Fibroblast of upper back skin (primary cell): ENCODE results near the gene TMEM9B.
"Not testable (repeated sequence)": the region's sequence is repeated elsewhere in the genome, so short reads cannot be mapped to it uniquely, and the experiment has no call there.

Experiments used
- DNase-seq: peaks from one replicate; pipeline ENCODE4 v3.0.0-alpha.2; 2013

The TMEM9B gene

DNA sequence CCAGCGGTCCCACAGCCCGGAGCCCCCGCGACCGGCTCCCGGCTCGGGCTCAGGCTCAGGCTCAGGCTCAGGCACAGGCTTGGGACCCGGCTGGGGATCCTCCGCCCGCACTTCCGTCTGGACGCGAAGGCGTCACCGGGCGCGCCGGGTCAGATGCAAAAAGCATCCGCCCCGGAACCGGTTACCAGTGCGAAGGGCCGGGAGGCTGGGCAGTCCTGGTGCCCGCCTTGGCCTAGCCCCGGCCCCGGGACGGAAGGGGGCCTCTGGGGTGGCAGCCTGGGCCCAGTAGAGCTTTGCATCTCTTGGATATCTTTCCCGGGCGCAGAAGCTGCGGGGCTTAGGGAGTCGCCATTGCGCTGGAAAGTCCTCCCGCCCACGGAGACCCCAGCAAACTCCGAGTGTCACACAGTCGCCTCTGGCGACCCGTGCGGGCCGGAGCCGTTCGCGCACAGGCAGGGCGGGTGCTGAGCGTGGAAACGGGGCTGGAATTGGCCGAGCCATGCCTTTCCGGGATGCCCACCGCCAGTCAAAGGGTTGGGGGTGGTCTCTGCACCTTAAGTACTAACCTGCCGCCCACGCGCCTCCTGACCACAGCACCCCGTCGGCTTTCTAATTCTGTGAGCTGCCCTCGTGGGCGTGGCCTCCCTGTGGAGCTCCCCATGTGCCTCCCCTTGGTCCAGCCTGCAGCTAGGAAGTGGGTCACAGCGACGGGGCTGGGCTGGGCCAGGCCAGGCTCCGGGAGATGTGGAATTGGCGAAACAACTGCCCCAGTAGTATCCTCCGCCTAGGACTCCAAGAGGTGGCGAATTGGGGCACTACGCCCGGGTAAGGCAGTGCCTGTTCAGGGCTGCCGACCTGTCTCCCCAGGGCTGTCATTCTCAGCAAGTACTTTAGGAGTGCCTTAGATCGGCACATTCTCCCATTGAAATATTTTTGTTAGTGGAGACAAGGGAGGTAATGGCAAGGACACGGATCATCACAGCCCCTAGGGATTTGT is at the start of gene TMEM9B:
Gene TMEM9B, minus strand, starts transcription at position 119 of the 997 bp plus-strand sequence. CDS start 129 bp downstream, outside the sequence.
- peak; percentile 78 for DNase-seq

GRCh38 chr11:9013373-9013772 is 49.1 kb upstream of the TMEM9B start:
- DNase-seq = no peak

DNA sequence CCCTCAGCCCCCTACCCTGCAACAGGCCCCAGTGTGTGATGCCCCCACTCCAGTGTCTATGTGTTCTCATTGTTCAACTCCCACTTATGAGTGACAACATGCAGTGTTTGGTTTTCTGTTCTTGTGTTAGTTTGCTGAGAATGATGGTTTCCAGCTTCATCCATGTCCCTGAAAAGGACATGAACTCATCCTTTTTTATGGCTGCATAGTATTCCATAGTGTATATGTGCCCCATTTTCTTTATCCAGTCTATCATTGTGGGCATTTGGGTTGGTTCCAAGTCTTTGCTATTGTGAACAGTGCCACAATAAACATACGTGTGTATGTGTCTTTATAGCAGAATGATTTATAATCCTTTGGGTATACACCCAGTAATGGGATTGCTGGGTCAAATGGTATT is 45.3 kb upstream of the TMEM9B start:
- not testable (repeated sequence) for DNase-seq

GRCh38 chr11:9008661-9009060 is 44.4 kb upstream of the TMEM9B start:
- no peak for DNase-seq

GRCh38 chr11:9008011-9008550 is 43.8 kb upstream of the TMEM9B start:
- DNase-seq = no peak

DNA sequence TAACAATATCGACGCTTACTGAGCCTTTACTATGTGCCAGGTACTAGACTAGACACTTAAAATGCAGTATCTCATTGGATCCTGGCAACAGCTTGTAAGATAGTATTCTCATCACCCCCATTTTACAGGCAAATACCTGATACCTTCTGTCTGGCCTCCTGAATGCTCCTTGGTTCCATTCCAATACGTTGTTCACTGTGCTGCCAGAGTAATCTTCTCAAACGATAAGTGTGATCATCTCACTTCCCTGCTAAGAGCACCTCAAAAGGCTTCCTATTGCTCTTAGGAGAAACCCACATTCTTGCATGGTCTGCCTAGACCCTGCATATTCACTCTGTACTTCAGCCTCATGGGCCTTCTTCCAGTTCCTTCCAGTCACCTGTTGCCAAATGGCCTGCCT is 40.8 kb upstream of the TMEM9B start:
- no peak for DNase-seq

DNA sequence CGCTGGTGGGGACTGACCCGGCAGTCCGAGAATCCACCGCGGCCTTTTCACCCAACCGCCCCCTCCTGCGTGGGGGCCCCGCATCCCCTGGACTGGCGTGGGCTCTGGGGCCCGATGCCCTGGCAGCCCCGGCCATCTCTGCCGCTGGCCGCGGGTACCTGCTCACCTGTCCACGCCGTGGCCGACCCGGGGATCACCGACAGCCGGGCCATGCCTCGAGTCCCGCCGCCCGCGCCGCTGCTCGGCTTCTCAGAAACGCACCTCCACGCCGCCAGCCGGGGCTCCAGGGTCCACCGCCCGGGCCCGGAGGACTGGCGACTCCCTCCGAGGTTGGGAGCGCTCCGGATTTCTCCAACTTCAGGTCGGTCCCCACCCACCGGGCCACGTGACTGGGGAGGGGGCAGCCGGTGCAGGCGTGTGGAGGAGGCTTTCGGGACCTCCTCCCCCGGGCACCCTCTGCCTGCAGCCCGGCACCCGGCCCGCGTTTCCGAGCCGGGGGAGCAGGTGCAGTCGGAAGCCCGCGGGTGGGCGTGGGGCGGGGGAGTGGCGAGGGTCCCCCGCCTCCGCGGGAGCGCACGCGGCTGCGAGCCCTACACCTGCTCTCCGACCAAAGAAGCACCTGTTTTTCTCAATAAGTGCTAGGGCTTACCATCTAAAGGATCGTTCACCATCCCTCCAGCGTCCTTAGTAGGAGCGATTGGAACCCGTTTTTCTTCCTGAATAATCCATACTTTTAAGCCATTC is 40.1 kb upstream of the TMEM9B start:
- no peak for DNase-seq

DNA sequence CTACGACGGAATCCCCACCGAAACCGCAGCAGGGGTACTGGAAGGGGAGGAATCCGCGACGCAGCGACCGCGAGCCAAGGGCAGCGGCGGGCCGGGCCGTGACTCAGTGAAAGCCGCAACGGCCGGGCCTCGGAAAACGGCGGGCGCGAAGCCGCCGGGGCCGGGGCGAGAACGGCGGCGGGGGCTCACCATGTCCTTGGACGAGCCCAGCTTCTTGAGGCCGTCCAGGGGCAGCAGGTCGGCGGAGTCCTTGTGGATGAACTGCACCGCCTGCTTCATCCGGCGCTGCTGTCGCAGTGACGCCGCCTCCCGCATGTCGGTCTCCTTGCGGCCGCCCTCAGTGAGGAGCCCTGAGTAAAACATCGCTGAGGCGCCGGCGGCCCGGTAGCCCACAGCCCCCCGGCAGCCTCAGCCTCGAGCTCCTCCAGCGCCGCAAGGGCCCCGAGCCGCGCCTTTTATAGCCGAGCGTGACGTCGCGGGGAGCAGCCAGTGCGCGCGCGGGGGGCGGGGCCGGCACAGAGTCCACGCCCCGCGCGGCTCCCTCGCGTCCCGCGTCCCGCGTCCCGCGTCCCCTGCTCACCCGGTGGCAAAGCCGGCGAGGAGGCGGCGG is 39.4 kb upstream of the TMEM9B start, which contains the start of gene NRIP3:
Gene NRIP3, minus strand, starts transcription at position 429 of the 610 bp plus-strand sequence. Its CDS starts 66 bp downstream, at position 363.
- peak; percentile 68 for DNase-seq

DNA sequence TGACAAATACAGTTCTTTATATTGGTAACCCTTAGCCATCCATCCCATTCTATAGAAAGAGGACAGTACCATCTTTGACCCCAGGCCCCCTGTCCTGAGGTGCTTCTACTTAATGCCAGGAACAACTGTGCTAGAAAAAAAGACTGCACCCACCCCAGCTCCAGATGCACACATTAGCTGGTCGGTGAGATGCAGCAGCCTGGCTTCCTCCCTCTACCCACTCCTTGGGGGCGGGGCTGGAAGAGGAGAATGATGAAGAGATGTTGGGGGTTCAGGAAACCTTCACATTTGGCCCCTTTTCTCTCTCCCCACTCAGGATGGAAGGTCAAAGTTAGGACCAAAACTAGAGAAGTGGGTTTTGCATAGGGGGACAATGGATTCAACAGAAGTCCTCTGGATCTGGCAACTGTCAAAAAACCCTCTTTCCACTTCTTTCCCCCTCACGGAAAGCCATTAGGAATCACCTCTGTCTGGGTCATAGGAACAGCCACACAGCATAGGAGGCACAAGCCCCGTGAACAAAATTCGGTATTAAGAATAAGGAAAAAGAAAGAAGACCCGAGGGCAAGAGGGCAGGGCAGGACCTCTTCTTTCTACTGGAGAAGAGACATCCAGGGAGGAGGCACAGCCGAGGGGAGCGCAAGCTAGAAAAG is 38.8 kb upstream of the TMEM9B start:
- DNase-seq = no peak

DNA sequence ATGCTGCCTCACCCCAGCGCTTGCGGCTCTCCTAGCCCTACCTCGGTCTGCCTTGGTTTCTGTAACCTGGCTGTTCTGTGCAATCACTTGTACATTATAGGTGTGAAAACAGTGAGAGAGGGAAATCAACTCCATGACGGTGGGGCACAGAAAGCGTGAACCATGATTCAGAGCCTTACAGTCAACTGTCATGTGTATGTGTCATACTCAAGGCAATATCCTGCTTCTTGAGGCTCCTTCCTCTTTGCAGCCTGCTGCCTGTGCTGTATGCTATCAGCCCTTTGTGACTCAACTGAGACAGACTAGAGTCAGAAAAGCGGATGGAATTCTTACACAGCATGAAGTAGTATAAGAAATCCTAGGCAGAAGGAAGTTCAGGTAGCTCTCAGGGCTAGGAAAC is 37.5 kb upstream of the TMEM9B start:
- DNase-seq = peak; percentile 85

DNA sequence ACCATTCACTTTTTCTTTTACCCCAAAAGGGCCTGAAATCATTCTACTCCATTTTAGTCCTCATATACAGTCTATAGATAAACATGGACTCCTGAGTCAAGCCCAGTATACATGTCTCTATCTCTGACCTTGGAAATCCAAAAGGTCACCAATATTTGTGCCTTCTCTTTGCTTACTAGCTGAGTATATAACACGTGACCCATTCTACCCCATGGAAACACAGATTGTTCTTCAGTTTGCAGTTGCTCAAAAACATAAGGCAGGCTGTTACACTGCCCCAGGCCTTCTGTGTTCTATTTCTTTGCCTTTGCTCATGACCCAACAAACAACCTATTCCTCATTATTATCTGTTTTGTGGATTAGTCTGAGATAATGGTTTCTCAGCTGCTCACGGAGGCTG is 33.8 kb upstream of the TMEM9B start:
- no peak for DNase-seq

GRCh38 chr11:8997451-8997850 is 33.2 kb upstream of the TMEM9B start:
- no peak for DNase-seq

DNA sequence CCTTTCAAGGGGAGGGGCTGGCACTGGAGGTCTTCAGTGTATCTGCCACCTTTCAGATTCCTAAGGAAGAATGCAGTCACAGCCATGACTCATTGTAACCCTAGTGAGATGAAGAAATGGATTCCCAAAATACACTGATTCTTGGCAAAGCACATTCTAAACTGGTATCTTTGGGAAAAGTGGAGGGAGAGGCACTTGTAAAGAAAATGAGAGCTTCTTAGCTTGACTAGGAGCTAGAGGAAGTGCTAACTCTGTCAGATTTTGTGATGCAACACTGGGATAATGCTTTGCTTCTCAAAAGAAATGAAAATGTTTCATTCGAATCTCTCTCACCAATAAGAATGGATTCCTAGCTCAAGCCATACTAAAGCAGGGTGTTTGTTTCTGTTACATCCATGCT is 25.2 kb upstream of the TMEM9B start:
- DNase-seq = peak; percentile 67

- DNase-seq = peak; percentile 48
Measured at GRCh38 chr11:8988329-8989234, 24.3 kb upstream of the TMEM9B start.

GRCh38 chr11:8987446-8987845 is 23.2 kb upstream of the TMEM9B start:
- DNase-seq = no peak

DNA sequence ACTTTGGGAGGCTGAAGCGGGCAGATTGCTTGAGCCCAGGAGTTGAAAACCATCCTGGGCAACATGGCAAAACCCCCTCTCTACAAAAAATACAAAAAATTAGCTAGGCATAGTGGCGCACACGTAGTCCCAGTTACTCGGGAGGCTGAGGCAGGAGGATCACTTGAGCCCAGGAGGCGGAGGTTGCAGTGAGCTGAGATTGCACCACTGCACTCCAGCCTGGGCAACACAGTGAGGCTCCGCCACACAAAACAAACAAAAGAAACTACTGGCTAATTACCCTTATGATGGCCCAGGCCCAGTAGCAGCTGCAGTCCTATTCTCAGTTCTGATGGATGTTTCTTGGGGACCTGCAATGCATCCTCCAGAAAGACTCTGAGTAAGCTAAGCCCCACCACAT is 22.5 kb upstream of the TMEM9B start:
- DNase-seq = not testable (repeated sequence)

GRCh38 chr11:8985462-8985861 is 21.2 kb upstream of the TMEM9B start:
- DNase-seq = no peak

DNA sequence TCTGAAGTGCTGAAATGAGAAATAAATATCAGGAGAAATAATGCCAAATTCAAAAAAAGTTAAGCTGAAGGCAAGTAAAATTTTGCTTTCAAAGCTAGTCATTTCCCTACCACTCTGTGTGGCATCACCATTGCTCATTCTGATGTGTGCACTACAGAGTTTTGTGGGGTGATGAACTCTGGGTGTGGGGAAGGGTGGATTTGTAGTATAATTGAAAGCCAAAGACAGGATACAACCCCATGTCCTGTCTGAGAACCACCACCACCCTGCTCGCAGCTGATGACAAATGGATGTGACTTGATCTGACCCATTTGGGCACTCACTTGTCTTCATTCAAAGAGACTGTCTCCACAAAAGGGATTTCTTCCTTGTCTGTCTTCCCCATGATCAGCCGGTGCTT is 19.3 kb upstream of the TMEM9B start:
- DNase-seq = no peak

- DNase-seq = no peak
Measured at GRCh38 chr11:8980485-8980884, 16.2 kb upstream of the TMEM9B start.

GRCh38 chr11:8979365-8979764 is 15.1 kb upstream of the TMEM9B start:
- not testable (repeated sequence) for DNase-seq

- no peak for DNase-seq
Measured at GRCh38 chr11:8973121-8973520, 8.9 kb upstream of the TMEM9B start.
